GM12801 (cell line): ENCODE measurements around the gene ATP6V0E2.

Experiments
- CTCF ChIP-seq: IDR thresholded peaks from one replicate; pipeline ENCODE4 v1.5.1; 2011; ENCODE audit warnings: control low read depth; ENCODE audit not compliant: insufficient read length; ENCODE audit errors: extremely low read depth

Gene ATP6V0E2

GRCh38 chr7:149836434-149836833 is 37.3 kb upstream of the ATP6V0E2 start:
- no peak for TF ChIP-seq CTCF

- no peak for TF ChIP-seq CTCF
Measured at GRCh38 chr7:149837564-149838223, 36.1 kb upstream of the ATP6V0E2 start.

- no peak for TF ChIP-seq CTCF
Measured at GRCh38 chr7:149838224-149838991, 35.4 kb upstream of the ATP6V0E2 start, which contains the start of gene ZNF862. TSS of gene ZNF862 (plus strand) at chr7:149838375. CDS start at chr7:149838612, 237 bp downstream.

- no peak for TF ChIP-seq CTCF
Measured at GRCh38 chr7:149838992-149839408, 34.8 kb upstream of the ATP6V0E2 start.

- TF ChIP-seq CTCF: no peak
Measured at GRCh38 chr7:149839933-149840332, 33.8 kb upstream of the ATP6V0E2 start.

- TF ChIP-seq CTCF: no peak
Measured at GRCh38 chr7:149843566-149843965, 30.2 kb upstream of the ATP6V0E2 start.

- no peak for TF ChIP-seq CTCF
Measured at GRCh38 chr7:149844445-149844844, 29.3 kb upstream of the ATP6V0E2 start.
